Muscle of leg (tissue), 11 donors: ENCODE data around the gene CERKL. TPM values are rescaled to one million over a fixed set of nuclear protein-coding genes. Genes with fewer than 3 reads are reported as not detected.

ENCODE experiments used
- DNase-seq: peaks from one replicate; pipeline ENCODE4 v3.0.0; 2013
- H3K27ac ChIP-seq: one replicate; pipeline ENCODE4 v1.5.1; 2013; ENCODE audit warnings: mild to moderate bottlenecking, low read length, control low read depth
- H3K27me3 ChIP-seq: one replicate; pipeline ENCODE4 v1.6.1; 2013; ENCODE audit warnings: low read length; ENCODE audit not compliant: control insufficient read depth, insufficient read depth
- H3K36me3 ChIP-seq: one replicate; pipeline ENCODE4 v1.6.1; 2013; ENCODE audit warnings: low read length; ENCODE audit not compliant: control insufficient read depth, insufficient read depth
- H3K4me1 ChIP-seq: one replicate; pipeline ENCODE4 v1.6.1; 2013; ENCODE audit warnings: low read length; ENCODE audit not compliant: control insufficient read depth, insufficient read depth
- H3K4me3 ChIP-seq: one replicate; pipeline ENCODE4 v1.5.1; 2013; ENCODE audit warnings: low read length, control low read depth
- H3K9me3 ChIP-seq: replicated peaks from 2 replicates; pipeline ENCODE4 v1.6.1; 2013; ENCODE audit warnings: low read depth, low read length; ENCODE audit not compliant: control insufficient read depth
- whole genome bisulfite sequencing: methylation state at CpG from one replicate; pipeline ENCODE4 v1.1.5; 2013; ENCODE audit warnings: missing lambda C conversion rate; ENCODE audit not compliant: insufficient coverage; 5-methylcytosine and 5-hydroxymethylcytosine counted together
- polyA plus RNA-seq, 8 donors: library from polyadenylated mRNA; unstranded; fragments of 120-200 nt; gene quantifications; one replicate each; pipeline versions ENCODE4 v1.2.1 to v1.2.3, GENCODE V29; 2013; ENCODE audit warnings: inconsistent platforms in 1 of 8, low replicate concordance in 1 of 8; ENCODE audit not compliant: insufficient read length in 8 of 8, insufficient read depth in 1 of 8
- total RNA-seq: library from RNA; stranded (reverse); fragments of 120-200 nt; gene quantifications from one replicate; pipeline ENCODE4 v1.2.4, GENCODE V29; 2013

CERKL gene
- total and polyA plus RNA-seq, 9 donors, result 5.9 to 9.8 (median 7.8) TPM; not detected in 1

GRCh38 chr2:181628590-181629585 lies 28.0 kb downstream of the CERKL start:
- Histone ChIP-seq H3K27me3 (no peaks in the 10 kb centered on the region), H3K36me3 (no peaks in the 10 kb centered on the region), H3K27ac (no peak overlapping the region), H3K4me3 (no peak overlapping the region), H3K9me3 (no peaks in the 10 kb centered on the region), H3K4me1 (no peaks in the 10 kb centered on the region)
- no CpG with 5 or more reads among the region's 3 CpGs for WGBS
- no peak for DNase-seq

GRCh38 chr2:181627545-181627944 lies 29.4 kb downstream of the CERKL start:
- WGBS, result 33% methylated on average over 1 of the region's 3 CpGs
- H3K4me3 ChIP-seq, result no peak overlapping the region
- no peak for DNase-seq

GRCh38 chr2:181626671-181627070 lies 30.2 kb downstream of the CERKL start:
- Histone ChIP-seq H3K27ac (no peak overlapping the region), H3K36me3 (no peaks in the 10 kb centered on the region), H3K4me1 (no peaks in the 10 kb centered on the region), H3K9me3 (no peaks in the 10 kb centered on the region), H3K4me3 (no peak overlapping the region), H3K27me3 (no peaks in the 10 kb centered on the region)
- DNase-seq, result no peak

More at GRCh38 chr2:181627545-181627944, 29.4 kb downstream of the CERKL start:
- Histone ChIP-seq H3K36me3 (no peaks in the 10 kb centered on the region), H3K4me1 (no peaks in the 10 kb centered on the region), H3K27me3 (no peaks in the 10 kb centered on the region), H3K9me3 (no peaks in the 10 kb centered on the region), H3K27ac (no peak overlapping the region)

GRCh38 chr2:181623159-181623558 lies 33.7 kb downstream of the CERKL start:
- Histone ChIP-seq H3K36me3 (no peaks in the 10 kb centered on the region), H3K27me3 (no peaks in the 10 kb centered on the region), H3K4me3 (no peak overlapping the region), H3K4me1 (no peaks in the 10 kb centered on the region), H3K27ac (no peak overlapping the region), H3K9me3 (no peaks in the 10 kb centered on the region)
- DNase-seq, result no peak

DNA sequence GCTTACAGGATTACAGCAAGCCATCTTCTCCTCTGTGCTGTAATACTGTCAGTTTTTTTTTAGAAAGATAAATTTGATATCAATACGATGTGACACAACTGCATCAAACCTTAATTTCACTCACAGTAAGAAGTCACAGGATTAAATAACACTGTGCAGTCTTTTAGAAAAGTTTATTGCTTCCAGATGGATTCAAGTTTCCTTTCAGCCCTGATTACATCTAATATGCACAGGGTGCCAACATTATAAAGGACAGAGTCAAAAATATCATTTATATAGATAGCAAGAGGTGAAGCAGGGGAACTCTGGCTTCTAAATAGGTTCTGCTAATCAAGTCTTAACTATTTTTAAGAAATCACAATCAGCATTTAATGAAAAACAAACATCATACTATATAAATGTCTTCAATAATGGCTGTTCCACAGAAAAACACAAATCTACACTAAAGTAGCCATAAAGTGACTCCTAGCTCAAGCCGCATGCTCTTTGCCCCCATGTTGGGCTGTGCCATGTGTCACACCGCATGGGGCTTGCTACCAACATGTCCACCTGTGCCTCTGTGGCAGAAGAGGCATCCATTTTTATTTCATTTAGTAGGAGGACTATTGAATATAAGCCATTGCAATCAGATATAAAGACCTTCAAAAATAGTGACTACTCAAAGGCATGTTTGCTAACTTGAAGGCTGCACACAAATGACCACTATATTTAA lies 35.0 kb downstream of the CERKL start:
- Histone ChIP-seq H3K27me3 (no peaks in the 10 kb centered on the region), H3K9me3 (no peaks in the 10 kb centered on the region), H3K36me3 (no peaks in the 10 kb centered on the region), H3K4me1 (no peaks in the 10 kb centered on the region), H3K27ac (no peak overlapping the region), H3K4me3 (no peak overlapping the region)
- DNase-seq, result no peak
- no CpG with 5 or more reads among the region's 3 CpGs for WGBS

DNA sequence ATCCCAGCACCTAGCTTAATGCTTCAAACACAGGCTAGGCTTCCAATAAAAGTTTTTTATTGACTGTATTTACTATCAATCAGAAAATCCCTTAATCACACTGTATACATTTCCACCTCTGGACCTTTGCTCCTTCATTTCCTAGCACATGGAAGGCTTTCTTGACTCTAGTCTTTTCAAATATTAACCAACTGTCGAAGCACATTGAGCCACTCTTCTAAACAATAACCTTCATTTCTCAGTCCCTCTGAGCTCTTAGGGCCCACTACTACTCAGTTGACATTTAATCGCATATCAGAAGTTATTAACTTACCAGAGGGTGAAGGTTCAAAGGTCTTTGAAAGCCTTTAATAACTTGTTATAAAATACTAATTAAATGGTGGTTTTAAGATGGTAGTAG lies 37.4 kb downstream of the CERKL start:
- no peak for DNase-seq
- WGBS, result 86% methylated on average over 1 of the region's 2 CpGs
- H3K4me3 ChIP-seq, result no peak overlapping the region
- no peaks in the 10 kb centered on the region for H3K36me3 ChIP-seq
- H3K27ac ChIP-seq, result no peak overlapping the region
- no peaks in the 10 kb centered on the region for H3K4me1 ChIP-seq
- H3K9me3 ChIP-seq, result no peaks in the 10 kb centered on the region
- H3K27me3 ChIP-seq, result no peaks in the 10 kb centered on the region

DNA sequence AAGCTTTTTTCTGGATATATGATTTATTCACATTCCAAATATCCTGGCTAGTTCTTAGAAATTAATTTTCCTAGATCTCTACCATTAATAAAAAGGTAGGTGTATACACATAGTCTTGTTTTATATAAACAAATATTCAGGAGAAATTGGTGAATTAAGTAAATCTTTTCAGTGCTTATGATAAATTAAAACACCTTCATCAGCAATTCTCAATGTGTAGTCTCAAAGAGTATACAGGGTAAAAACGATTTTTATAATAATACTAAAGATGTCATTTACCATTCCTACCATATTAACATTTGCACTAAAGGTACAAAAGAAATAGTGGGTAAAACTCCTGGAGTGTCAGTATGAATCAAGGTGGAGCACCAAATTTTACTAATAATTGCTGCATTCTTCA lies 40.2 kb downstream of the CERKL start:
- Histone ChIP-seq H3K4me1 (no peaks in the 10 kb centered on the region), H3K4me3 (no peak overlapping the region), H3K9me3 (no peaks in the 10 kb centered on the region), H3K27me3 (no peaks in the 10 kb centered on the region), H3K27ac (no peak overlapping the region), H3K36me3 (no peaks in the 10 kb centered on the region)
- no peak for DNase-seq
- WGBS, result no CpG with 5 or more reads among the region's 1 CpG

DNA sequence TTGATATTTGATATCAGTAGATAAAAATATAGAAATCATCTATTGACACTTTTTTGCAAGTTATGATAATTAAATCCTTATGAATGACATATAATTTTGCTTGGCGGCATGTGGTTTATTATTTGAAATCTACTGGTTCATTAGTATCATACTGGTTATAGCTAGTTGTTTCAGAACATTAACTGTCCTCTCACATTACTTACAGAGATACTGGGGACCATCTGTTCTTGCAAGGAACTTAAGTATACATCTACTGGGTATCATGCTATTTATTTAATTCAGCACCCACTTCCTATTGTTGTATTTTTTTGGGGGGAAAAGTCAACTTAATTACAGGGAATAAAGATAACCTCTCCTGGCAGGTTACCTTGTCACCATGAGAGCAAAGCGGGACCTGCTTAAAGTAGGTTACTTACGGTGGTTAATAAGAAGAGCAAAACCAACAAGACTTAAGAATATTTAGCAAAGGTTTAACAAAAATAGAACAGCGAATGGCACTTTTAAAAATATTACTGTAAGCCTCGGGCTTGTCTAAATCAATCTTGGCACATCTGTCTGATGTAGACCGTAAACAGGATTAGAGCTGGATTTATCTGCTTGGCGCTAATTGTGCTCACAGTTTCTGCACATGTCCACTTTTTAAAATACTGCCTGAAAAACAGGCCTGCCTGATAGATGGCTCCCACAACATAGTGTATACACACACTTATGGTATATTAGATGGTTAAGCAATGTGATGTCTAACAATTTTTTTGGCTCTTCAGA lies 41.8 kb downstream of the CERKL start:
- H3K36me3 ChIP-seq, result no peaks in the 10 kb centered on the region
- no peaks in the 10 kb centered on the region for H3K4me1 ChIP-seq
- H3K27ac ChIP-seq, result no peak overlapping the region
- H3K9me3 ChIP-seq, result no peaks in the 10 kb centered on the region
- H3K4me3 ChIP-seq, result no peak overlapping the region
- H3K27me3 ChIP-seq, result no peaks in the 10 kb centered on the region
- 40% methylated on average over 3 of the region's 7 CpGs for WGBS
- no peak for DNase-seq

- Histone ChIP-seq H3K36me3 (no peaks in the 10 kb centered on the region), H3K4me1 (no peaks in the 10 kb centered on the region), H3K27me3 (no peaks in the 10 kb centered on the region), H3K27ac (no peak overlapping the region), H3K9me3 (no peaks in the 10 kb centered on the region), H3K4me3 (no peak overlapping the region)
- WGBS, result no CpG with 5 or more reads among the region's 2 CpGs
- no peak for DNase-seq
Measured at GRCh38 chr2:181613241-181613640, 43.7 kb downstream of the CERKL start.
